ENCODE results near the gene LYRM7. TPM values are rescaled to one million over a fixed set of nuclear protein-coding genes. Genes with fewer than 3 reads are reported as not detected.

Gene LYRM7
- total and polyA plus RNA-seq, 10 of the 15 experiments (the other 5 are each of a cell fraction or from before 2014, with no cell fraction given): 9.2 to 68.8 (median 20.2) TPM

DNA sequence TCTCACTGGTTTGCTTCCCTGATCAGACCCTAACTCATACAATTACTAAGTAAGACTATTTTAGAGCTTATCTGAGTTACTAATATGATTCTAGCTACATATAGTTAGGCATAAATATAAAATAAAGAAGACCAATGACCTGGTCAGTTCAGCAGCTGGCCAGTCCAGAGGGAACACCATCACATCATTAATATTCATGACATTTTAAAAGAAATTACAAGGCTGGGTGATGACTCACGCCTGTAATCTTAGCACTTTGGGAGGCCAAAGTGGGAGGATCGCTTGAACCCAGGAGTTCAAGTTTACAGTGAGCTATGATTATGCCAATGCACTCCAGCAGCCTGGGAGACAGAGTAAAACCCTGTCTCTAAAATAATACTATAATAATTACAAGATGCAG lies 56.2 kb downstream of the LYRM7 start:
- H3K36me3 ChIP-seq (ENCODE audit: control insufficient read depth in 2 of 2, insufficient read depth in 2 of 2, low read length in 1 of 2): no peaks in the 10 kb centered on the region; a peak in 1 of 4 replicates
- no TSS peak for BruUV-seq (replicated peaks)
- CTCF ChIA-PET: interaction anchor here (0.5 to 8.7 kb wide), 4 partner anchors 13 to 189 kb away, joined by 3 to 65 read pairs (median 19); partner anchors contain the start of gene CDC42SE2
- WGBS (ENCODE audit: insufficient coverage, insufficient replicate concordance, low lambda C conversion rate, missing lambda C conversion rate): 73% methylated on average over 2 of the region's 2 CpGs
- no peak overlapping the region for H3K27ac ChIP-seq (ENCODE audit: control insufficient read depth, insufficient read depth)
- H3K4me3 ChIP-seq: no peak overlapping the region
- no peaks in the 10 kb centered on the region for H3K27me3 ChIP-seq (replicated peaks in 1 of 2; ENCODE audit: control insufficient read depth in 2 of 2, insufficient read depth in 2 of 2, low read length in 1 of 2)
- ATAC-seq: no peak
- H3K4me1 ChIP-seq (ENCODE audit: control insufficient read depth, insufficient read depth, low read length): peaks cover 33% of the 10 kb centered on the region
- FAIRE-seq: no peak
- no peak overlapping the region for H3K4me2 ChIP-seq (ENCODE audit: control insufficient read depth, insufficient read depth)
- in situ Hi-C loops (cut with MboI): no loop called here
- no peaks in the 10 kb centered on the region for H3K9me3 ChIP-seq (replicated peaks; ENCODE audit: control insufficient read depth, insufficient read depth, low read length)
- no peak overlapping the region for H2AFZ ChIP-seq (ENCODE audit: control insufficient read depth, low read depth, low read length)
- no peak for DNase-seq (ENCODE audit: low read depth, low spot score)
- POLR2A ChIA-PET: interaction anchor here (0.8 to 19.3 kb wide), 5 partner anchors 9 to 37 kb away, joined by 3 to 309 read pairs (median 141); partner anchors contain the start of gene CDC42SE2
- intact Hi-C loops (cut with micrococcal nuclease; ENCODE audit: unreplicated experiment): no loop called here
- no peak overlapping the region for H3K9ac ChIP-seq (ENCODE audit: control insufficient read depth, insufficient read depth, low read length)
- RAD21 ChIA-PET (ENCODE audit: unreplicated experiment): interaction anchor here (0.9 to 10.4 kb wide), 7 partner anchors 13 to 179 kb away, joined by 3 to 161 read pairs (median 8); partner anchors contain the start of genes CDC42SE2 and HINT1
- H4K20me1 ChIP-seq (ENCODE audit: control insufficient read depth, insufficient read depth): no peaks in the 10 kb centered on the region
- SMC1A ChIA-PET (ENCODE audit: uncharacterized antibody, unreplicated experiment): interaction anchor here (1.0 to 26.7 kb wide), 5 partner anchors 12 to 169 kb away, joined by 3 to 1218 read pairs (median 51); partner anchors contain the start of gene CDC42SE2
- H3K79me2 ChIP-seq (ENCODE audit: control insufficient read depth, insufficient read depth, low read length): peaks cover 62% of the 10 kb centered on the region
- TF ChIP-seq, protein P1, sequence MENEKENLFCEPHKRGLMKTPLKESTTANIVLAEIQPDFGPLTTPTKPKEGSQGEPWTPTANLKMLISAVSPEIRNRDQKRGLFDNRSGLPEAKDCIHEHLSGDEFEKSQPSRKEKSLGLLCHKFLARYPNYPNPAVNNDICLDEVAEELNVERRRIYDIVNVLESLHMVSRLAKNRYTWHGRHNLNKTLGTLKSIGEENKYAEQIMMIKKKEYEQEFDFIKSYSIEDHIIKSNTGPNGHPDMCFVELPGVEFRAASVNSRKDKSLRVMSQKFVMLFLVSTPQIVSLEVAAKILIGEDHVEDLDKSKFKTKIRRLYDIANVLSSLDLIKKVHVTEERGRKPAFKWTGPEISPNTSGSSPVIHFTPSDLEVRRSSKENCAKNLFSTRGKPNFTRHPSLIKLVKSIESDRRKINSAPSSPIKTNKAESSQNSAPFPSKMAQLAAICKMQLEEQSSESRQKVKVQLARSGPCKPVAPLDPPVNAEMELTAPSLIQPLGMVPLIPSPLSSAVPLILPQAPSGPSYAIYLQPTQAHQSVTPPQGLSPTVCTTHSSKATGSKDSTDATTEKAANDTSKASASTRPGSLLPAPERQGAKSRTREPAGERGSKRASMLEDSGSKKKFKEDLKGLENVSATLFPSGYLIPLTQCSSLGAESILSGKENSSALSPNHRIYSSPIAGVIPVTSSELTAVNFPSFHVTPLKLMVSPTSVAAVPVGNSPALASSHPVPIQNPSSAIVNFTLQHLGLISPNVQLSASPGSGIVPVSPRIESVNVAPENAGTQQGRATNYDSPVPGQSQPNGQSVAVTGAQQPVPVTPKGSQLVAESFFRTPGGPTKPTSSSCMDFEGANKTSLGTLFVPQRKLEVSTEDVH (IDR thresholded peaks at IDR 0.05; ENCODE audit: low read depth, partially characterized antibody): no peak
- no peak for TF ChIP-seq JUND (IDR thresholded peaks at IDR 0.05; ENCODE audit: low read depth, low read length)
- TF ChIP-seq, protein P2, sequence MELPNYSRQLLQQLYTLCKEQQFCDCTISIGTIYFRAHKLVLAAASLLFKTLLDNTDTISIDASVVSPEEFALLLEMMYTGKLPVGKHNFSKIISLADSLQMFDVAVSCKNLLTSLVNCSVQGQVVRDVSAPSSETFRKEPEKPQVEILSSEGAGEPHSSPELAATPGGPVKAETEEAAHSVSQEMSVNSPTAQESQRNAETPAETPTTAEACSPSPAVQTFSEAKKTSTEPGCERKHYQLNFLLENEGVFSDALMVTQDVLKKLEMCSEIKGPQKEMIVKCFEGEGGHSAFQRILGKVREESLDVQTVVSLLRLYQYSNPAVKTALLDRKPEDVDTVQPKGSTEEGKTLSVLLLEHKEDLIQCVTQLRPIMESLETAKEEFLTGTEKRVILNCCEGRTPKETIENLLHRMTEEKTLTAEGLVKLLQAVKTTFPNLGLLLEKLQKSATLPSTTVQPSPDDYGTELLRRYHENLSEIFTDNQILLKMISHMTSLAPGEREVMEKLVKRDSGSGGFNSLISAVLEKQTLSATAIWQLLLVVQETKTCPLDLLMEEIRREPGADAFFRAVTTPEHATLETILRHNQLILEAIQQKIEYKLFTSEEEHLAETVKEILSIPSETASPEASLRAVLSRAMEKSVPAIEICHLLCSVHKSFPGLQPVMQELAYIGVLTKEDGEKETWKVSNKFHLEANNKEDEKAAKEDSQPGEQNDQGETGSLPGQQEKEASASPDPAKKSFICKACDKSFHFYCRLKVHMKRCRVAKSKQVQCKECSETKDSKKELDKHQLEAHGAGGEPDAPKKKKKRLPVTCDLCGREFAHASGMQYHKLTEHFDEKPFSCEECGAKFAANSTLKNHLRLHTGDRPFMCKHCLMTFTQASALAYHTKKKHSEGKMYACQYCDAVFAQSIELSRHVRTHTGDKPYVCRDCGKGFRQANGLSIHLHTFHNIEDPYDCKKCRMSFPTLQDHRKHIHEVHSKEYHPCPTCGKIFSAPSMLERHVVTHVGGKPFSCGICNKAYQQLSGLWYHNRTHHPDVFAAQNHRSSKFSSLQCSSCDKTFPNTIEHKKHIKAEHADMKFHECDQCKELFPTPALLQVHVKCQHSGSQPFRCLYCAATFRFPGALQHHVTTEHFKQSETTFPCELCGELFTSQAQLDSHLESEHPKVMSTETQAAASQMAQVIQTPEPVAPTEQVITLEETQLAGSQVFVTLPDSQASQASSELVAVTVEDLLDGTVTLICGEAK (IDR thresholded peaks at IDR 0.05; ENCODE audit: borderline replicate concordance): no peak
- TF ChIP-seq, protein P3, sequence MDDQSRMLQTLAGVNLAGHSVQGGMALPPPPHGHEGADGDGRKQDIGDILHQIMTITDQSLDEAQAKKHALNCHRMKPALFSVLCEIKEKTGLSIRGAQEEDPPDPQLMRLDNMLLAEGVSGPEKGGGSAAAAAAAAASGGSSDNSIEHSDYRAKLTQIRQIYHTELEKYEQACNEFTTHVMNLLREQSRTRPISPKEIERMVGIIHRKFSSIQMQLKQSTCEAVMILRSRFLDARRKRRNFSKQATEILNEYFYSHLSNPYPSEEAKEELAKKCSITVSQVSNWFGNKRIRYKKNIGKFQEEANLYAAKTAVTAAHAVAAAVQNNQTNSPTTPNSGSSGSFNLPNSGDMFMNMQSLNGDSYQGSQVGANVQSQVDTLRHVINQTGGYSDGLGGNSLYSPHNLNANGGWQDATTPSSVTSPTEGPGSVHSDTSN (IDR thresholded peaks at IDR 0.05; ENCODE audit: insufficient replicate concordance, low read depth, low read length): no peak
- TF ChIP-seq NR2C2 (IDR thresholded peaks at IDR 0.05; ENCODE audit: borderline replicate concordance, control insufficient read depth, insufficient read length, low read depth): no peak
- no peak for TF ChIP-seq ZSCAN29 (IDR thresholded peaks at IDR 0.05)
- no peak for TF ChIP-seq STAT3 (IDR thresholded peaks at IDR 0.05; ENCODE audit: low read depth, low read length)
- TF ChIP-seq ZNF207 (IDR thresholded peaks at IDR 0.05; ENCODE audit: borderline replicate concordance): no peak
- TF ChIP-seq, protein P4, sequence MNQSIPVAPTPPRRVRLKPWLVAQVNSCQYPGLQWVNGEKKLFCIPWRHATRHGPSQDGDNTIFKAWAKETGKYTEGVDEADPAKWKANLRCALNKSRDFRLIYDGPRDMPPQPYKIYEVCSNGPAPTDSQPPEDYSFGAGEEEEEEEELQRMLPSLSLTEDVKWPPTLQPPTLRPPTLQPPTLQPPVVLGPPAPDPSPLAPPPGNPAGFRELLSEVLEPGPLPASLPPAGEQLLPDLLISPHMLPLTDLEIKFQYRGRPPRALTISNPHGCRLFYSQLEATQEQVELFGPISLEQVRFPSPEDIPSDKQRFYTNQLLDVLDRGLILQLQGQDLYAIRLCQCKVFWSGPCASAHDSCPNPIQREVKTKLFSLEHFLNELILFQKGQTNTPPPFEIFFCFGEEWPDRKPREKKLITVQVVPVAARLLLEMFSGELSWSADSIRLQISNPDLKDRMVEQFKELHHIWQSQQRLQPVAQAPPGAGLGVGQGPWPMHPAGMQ (IDR thresholded peaks at IDR 0.05; ENCODE audit: borderline replicate concordance): no peak
- no peak for TF ChIP-seq SUZ12 (IDR thresholded peaks at IDR 0.05; ENCODE audit: unreplicated experiment)
- TF ChIP-seq, protein P5, sequence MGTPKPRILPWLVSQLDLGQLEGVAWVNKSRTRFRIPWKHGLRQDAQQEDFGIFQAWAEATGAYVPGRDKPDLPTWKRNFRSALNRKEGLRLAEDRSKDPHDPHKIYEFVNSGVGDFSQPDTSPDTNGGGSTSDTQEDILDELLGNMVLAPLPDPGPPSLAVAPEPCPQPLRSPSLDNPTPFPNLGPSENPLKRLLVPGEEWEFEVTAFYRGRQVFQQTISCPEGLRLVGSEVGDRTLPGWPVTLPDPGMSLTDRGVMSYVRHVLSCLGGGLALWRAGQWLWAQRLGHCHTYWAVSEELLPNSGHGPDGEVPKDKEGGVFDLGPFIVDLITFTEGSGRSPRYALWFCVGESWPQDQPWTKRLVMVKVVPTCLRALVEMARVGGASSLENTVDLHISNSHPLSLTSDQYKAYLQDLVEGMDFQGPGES (IDR thresholded peaks at IDR 0.05): no peak
- no peak for TF ChIP-seq MTA3 (IDR thresholded peaks at IDR 0.05; ENCODE audit: borderline replicate concordance, low read length)
- TF ChIP-seq HDGF (IDR thresholded peaks at IDR 0.05): no peak
